Panc1 (cell line): ENCODE measurements around the gene USP32. TPM values are rescaled to one million over a fixed set of nuclear protein-coding genes. Genes with fewer than 3 reads are reported as not detected.

ENCODE experiments used
- ATAC-seq: fragments of 200-7000 bp; cut with Tn5 transposase; 2 replicates; pipeline ENCODE4 v1.9.1; 2020; ENCODE audit warnings: mild to moderate bottlenecking, moderate library complexity
- BruUV-seq: library from RNA; stranded (reverse); fragments of 400-500 nt; replicated peaks from 2 replicates; lab custom pipeline; 2021; lab: Mats Ljungman, UMichigan
- CTCF ChIA-PET: fragments of 300-600 bp; sonication (Branson Sonifier 250); formaldehyde crosslinking; loops from one replicate; lab custom pipeline; 2022; ENCODE audit warnings: antibody characterized with exemption; lab: Charles Lee
- POLR2A ChIA-PET: fragments of 300-600 bp; sonication (Branson Sonifier 250); formaldehyde crosslinking; loops from one replicate; lab custom pipeline; 2022; ENCODE audit warnings: antibody characterized with exemption; lab: Charles Lee
- DNase-seq: peaks from one replicate; pipeline ENCODE4 v3.0.0-alpha.2; 2010; ENCODE audit warnings: low read depth, low spot score
- H3K27ac ChIP-seq: 2 replicates; pipeline ENCODE4 v1.5.1; 2011; ENCODE audit warnings: mild to moderate bottlenecking, low read length, inconsistent platforms
- H3K27me3 ChIP-seq: fragments of 200-500 bp; sonication (Bioruptor generic); 2 replicates; pipeline ENCODE4 v1.6.0; 2014; ENCODE audit warnings: low read length, inconsistent platforms; ENCODE audit not compliant: control insufficient read depth, insufficient read depth
- H3K36me3 ChIP-seq: fragments of 200-500 bp; sonication (Bioruptor generic); 2 replicates; pipeline ENCODE4 v1.5.1; 2014; ENCODE audit warnings: inconsistent platforms, mild to moderate bottlenecking, low read length, moderate library complexity; ENCODE audit not compliant: control insufficient read depth, insufficient read depth
- H3K4me1 ChIP-seq: 2 replicates; pipeline ENCODE4 v1.5.1; 2011; ENCODE audit warnings: inconsistent platforms, mild to moderate bottlenecking, low read length, moderate library complexity; ENCODE audit not compliant: control insufficient read depth, insufficient read depth
- H3K4me3 ChIP-seq, 2 experiments: 2 replicates each; pipeline ENCODE4 v1.5.1; 2011 to 2012; ENCODE audit warnings: low read depth in 2 of 2, low read length in 2 of 2, mild to moderate bottlenecking in 2 of 2, inconsistent platforms in 1 of 2, moderate library complexity in 1 of 2
- H3K9me3 ChIP-seq: fragments of 200-500 bp; sonication (Bioruptor generic); 2 replicates; pipeline ENCODE4 v1.5.1; 2014; ENCODE audit warnings: low read depth, mild to moderate bottlenecking, inconsistent platforms, low read length, moderate library complexity; ENCODE audit not compliant: control insufficient read depth, insufficient read depth
- CTCF ChIP-seq: fragments of 450-650 bp; IDR thresholded peaks from 2 replicates; pipeline ENCODE4 v1.5.1; 2017; ENCODE audit warnings: mild to moderate bottlenecking
- POLR2AphosphoS5 ChIP-seq: IDR thresholded peaks from 2 replicates; pipeline ENCODE4 v1.6.1; 2012; ENCODE audit warnings: mild to moderate bottlenecking, low read depth, low read length, moderate library complexity
- REST ChIP-seq, 2 experiments: IDR thresholded peaks; 2 replicates each; pipeline ENCODE4 v1.6.1; 2011 to 2012; ENCODE audit warnings: low read depth in 2 of 2, control low read depth in 1 of 2, low read length in 1 of 2, mild to moderate bottlenecking in 1 of 2, moderate library complexity in 1 of 2; ENCODE audit not compliant: insufficient read depth in 1 of 2
- SIN3A ChIP-seq: IDR thresholded peaks from 2 replicates; pipeline ENCODE4 v1.6.1; 2012; ENCODE audit warnings: low read depth, mild to moderate bottlenecking, low read length, moderate library complexity, borderline replicate concordance; ENCODE audit not compliant: insufficient read depth
- TCF7L2 ChIP-seq: IDR thresholded peaks from 2 replicates; pipeline ENCODE4 v1.6.1; 2011; ENCODE audit warnings: mild to moderate bottlenecking, low read depth, low read length, inconsistent platforms
- in situ Hi-C: cut with HindIII; loops from 2 replicates; pipeline ENCODE4 v1.10.0; 2016; ENCODE audit warnings: low sequenced_read_pairs, low pct_unique_long_range_greater_than_20kb
- intact Hi-C: fragments of 100-400 bp; cut with micrococcal nuclease; formaldehyde crosslinking; loops from one replicate; pipeline ENCODE4 v1.10.0; 2022; ENCODE audit not compliant: unreplicated experiment
- total RNA-seq: library from RNA; stranded (reverse); gene quantifications from one replicate; pipeline ENCODE4 v1.2.1, GENCODE V29; 2021; ENCODE audit not compliant: unreplicated experiment

USP32 gene
- total RNA-seq, 1 experiment from 2014 or later = 45.5 TPM

GRCh38 chr17:60371416-60371815 lies 20.5 kb downstream of the USP32 start:
- H3K27me3 ChIP-seq = no peaks in the 10 kb centered on the region
- DNase-seq (no peak), ATAC-seq (no peak)
- ChIA-PET POLR2A (no interaction called here), CTCF (no interaction called here)
- no peak for TF ChIP-seq SIN3A
- no peak for TF ChIP-seq REST (IDR thresholded peaks at IDR 0.05; ENCODE audit: insufficient read depth in 1 of 2, low read depth in 2 of 2, low read length in 1 of 2)
- TF ChIP-seq CTCF = no peak
- TF ChIP-seq TCF7L2 = no peak
- no peak for TF ChIP-seq POLR2AphosphoS5
- BruUV-seq = no TSS peak
- H3K4me3 ChIP-seq = no peak overlapping the region
- no peaks in the 10 kb centered on the region for H3K9me3 ChIP-seq
- in situ Hi-C loops = no loop called here
- no peak overlapping the region for H3K27ac ChIP-seq
- intact Hi-C loops = no loop called here
- H3K36me3 ChIP-seq = no peaks in the 10 kb centered on the region
- peaks cover 10% of the 10 kb centered on the region; the same call in 1 of the 2 replicates for H3K4me1 ChIP-seq

GRCh38 chr17:60369727-60370126 lies 22.2 kb downstream of the USP32 start:
- no peaks in the 10 kb centered on the region for H3K9me3 ChIP-seq
- TF ChIP-seq REST (IDR thresholded peaks at IDR 0.05; ENCODE audit: insufficient read depth in 1 of 2, low read depth in 2 of 2, low read length in 1 of 2) (no peak), TCF7L2 (no peak), CTCF (no peak), POLR2AphosphoS5 (no peak), SIN3A (no peak)
- no peak overlapping the region for H3K4me3 ChIP-seq
- POLR2A ChIA-PET = no interaction called here
- no peak overlapping the region for H3K27ac ChIP-seq
- no peaks in the 10 kb centered on the region for H3K36me3 ChIP-seq
- BruUV-seq = no TSS peak
- in situ Hi-C loops (no loop called here), intact Hi-C loops (no loop called here)
- H3K27me3 ChIP-seq = no peaks in the 10 kb centered on the region
- no peak for ATAC-seq
- no peak for DNase-seq
- H3K4me1 ChIP-seq = peaks cover 10% of the 10 kb centered on the region; the same call in 1 of the 2 replicates
- CTCF ChIA-PET = no interaction called here
